GM13976 (cell line): ENCODE measurements around the gene DNAH14.

Source experiments
- DNase-seq: peaks from one replicate; pipeline ENCODE4 v3.0.0; 2012; ENCODE audit warnings: low spot score
- in situ Hi-C: fragments of 300-500 bp; cut with MboI; formaldehyde crosslinking; loops from one replicate; pipeline ENCODE4 v1.12.0; 2022; ENCODE audit warnings: low sequenced_read_pairs, mixed read lengths, inconsistent platforms; ENCODE audit not compliant: unreplicated experiment
- TF ChIP-seq, protein P1 (sequence below): IDR thresholded peaks from 2 replicates; pipeline ENCODE4 v1.5.1; 2012; ENCODE audit warnings: borderline replicate concordance, mild to moderate bottlenecking; ENCODE audit not compliant: insufficient read depth; ENCODE audit errors: extremely low read depth, missing control alignments, control extremely low read depth

The DNAH14 gene

DNA sequence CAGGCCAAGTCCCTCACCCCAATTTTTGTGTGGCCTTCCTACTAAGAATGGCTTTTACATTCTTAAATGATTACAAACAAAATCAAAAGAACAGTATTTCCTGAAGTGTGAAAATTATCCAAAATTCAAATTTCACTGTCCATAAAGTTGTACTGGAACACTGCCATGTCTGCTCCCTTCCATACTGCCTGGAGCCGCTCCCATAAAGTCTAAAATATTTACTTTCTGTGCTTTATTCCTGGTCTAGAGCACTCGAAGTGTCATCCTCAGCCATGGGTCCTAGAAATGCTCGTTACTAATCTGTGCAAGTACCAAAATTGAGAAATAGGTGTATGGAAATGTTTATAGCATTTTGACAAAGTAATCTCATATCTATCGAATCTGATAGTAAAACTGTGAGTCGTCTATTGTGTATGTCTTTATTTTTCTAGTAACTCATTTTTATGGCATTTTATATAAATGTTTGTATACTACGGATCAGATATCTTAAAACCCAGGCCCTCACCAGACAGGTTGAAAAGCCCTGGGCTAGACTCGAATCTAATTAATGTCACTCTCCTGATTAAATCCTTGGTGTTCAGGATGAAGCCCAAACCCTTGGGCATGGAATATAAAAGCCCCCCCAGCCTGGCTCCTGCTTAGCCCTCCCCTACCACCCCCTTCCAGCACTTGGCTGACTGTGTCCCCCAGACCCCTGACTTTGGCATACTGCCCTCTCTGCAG, 493.5 kb downstream of the DNAH14 start:
- TF ChIP-seq, protein P1, sequence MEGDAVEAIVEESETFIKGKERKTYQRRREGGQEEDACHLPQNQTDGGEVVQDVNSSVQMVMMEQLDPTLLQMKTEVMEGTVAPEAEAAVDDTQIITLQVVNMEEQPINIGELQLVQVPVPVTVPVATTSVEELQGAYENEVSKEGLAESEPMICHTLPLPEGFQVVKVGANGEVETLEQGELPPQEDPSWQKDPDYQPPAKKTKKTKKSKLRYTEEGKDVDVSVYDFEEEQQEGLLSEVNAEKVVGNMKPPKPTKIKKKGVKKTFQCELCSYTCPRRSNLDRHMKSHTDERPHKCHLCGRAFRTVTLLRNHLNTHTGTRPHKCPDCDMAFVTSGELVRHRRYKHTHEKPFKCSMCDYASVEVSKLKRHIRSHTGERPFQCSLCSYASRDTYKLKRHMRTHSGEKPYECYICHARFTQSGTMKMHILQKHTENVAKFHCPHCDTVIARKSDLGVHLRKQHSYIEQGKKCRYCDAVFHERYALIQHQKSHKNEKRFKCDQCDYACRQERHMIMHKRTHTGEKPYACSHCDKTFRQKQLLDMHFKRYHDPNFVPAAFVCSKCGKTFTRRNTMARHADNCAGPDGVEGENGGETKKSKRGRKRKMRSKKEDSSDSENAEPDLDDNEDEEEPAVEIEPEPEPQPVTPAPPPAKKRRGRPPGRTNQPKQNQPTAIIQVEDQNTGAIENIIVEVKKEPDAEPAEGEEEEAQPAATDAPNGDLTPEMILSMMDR = no peak
- no peak for DNase-seq
- in situ Hi-C loops = no loop called here

DNA sequence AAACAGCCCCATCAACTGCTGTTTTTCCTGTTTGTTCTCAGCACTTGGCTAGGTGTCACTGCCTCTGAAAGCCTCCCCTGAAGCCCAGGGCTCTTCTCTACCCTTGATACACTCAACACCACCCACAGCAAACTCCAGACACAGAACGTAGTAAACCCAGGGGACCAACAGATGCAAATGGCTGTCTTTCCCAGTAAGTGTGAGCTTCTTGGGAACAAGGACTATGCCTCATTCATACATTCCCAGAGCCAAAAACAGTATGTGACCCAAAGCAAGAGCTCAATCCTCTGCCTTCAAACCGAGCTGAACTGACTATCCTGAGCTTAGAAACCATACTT, 494.0 kb downstream of the DNAH14 start:
- TF ChIP-seq, protein P1 = no peak

DNA sequence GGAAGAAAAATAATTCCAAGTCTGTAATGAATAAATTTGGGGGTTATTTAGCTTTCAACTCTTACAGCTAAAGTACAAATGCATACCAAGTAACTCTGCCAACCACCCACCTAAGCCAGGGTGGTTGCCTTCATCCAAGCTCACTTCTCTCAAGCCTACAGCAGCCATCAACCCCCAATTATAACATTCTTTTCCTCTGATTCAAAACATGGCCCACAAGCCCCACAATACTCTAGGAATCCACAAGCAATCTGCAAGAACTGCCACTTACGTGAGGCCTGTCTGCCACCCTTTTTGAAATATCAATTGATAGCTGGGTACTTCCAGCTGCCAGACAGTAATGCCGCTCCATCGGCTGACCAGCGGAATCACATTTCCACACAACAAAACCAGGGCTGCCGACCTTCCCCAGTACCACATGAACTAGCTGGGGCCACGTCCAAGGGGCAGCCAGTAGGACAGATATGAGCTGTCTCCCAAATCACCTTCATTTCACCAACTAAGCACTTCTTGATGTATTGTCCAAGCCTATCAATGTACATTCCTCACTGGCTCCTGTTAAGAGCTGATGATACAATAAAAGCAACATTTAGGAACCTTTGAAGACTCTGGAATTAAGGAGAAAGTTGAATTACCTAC, 495.2 kb downstream of the DNAH14 start:
- in situ Hi-C loops = no loop called here
- TF ChIP-seq, protein P1 = no peak
- DNase-seq = no peak

More for the DNA sequence above, 494.0 kb downstream of the DNAH14 start:
- in situ Hi-C loops = no loop called here
- DNase-seq = no peak

DNA sequence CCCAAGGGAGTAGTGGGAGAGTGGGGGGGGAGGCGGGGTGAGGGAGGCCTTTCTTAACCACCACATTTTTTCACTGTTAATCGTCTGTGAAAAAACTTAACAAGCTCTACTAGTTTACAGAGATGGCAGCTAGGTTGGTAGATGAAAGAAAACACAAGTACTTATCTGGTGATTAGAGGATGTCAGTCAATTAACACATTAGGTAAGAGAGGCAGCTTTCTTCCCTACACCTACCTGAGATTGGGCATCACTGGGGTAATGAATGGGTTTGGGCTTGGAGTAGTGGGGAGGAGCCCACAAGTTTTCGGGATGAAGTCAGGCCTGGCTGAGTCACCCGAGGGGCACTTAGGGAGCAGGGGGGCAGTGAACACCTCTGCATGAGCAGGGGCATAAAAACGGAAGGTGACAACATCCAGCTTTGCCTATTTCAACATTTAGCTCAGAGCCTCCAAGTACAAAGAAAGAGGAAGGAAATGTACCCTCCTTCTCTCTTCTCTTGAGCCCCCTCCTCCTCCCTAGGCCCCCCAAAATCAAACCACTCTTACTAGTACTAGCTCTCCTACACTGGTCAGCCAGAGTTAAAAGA, 495.8 kb downstream of the DNAH14 start:
- in situ Hi-C loops = no loop called here
- TF ChIP-seq, protein P1 = no peak
- DNase-seq = no peak

DNA sequence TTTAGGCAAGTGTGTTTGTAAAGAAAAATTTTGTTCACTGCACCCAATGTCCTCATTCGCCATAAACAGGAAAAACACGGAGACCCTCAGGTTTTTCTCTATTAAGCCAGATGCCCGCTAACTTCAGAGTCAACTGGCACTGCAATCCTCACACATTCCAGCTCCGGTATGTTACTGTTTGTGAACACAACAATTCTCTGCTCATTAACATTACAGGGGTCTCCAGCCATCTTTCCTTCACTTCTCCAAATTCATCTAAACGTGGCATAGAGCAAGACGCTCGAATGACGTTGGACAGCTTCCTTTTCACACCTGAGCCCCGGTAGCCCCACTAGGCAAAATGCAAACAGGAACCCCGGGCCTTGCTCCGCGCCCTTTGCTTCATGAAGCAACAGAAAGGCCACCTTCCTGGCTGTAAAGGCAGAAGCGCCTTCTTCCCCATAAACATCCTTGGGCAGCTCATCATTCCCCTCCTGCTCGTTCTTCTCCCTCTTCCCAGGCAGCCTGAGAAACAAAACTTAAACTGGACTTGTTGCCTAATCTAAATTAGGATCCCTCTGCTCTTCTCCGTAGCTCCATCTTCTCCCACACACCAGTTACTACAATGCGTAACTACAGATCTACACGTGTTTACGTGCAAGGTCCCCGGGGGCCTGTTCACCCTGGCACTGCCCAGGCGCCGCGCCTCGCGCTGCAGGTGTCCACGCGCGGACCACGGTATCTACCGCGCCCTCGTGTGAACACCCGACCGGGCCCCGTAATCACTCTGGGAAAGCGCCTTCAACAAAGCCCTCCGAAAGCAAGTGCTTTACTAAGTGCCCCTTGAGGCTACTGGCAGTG, 497.1 kb downstream of the DNAH14 start:
- TF ChIP-seq, protein P1 = no peak
- peak; percentile 44 for DNase-seq
- in situ Hi-C loops = no loop called here
